ENCODE measurements around the gene WASF1. TPM values are rescaled to one million over a fixed set of nuclear protein-coding genes. Genes with fewer than 3 reads are reported as not detected.
A peak's percentile ranks its signal among the peaks of the same experiment; 100 is the strongest.

WASF1 gene
- total RNA-seq (1 to 10 TPM in 4 of 10 donors, under 1 TPM in 6; 0.43 to 3.1 (median 0.79) TPM), polyA plus RNA-seq (1 to 10 TPM; 1.2 to 1.6 TPM)
- long read RNA-seq, donor 1 = 0 reads
- long read RNA-seq, donor 2 = 0 reads
- long read RNA-seq, donor 3 = 0 reads

GRCh38 chr6:110179406-110180227 is at the start of gene WASF1:
TSS of gene WASF1 (minus strand) at chr6:110179670. CDS start at chr6:110127601, 52,069 bp downstream.
- peak; percentile 92 for DNase-seq
- intact Hi-C loops (cut with DNase I) = loop anchor here in 9 of 10 donors (1.0 to 10.0 kb wide), 5 partner anchors 205 to 213 kb away; no protein-coding TSS in a partner anchor
- 1% methylated on average over 53 to 62 of the region's 62 CpGs for WGBS, 2 donors
- TF ChIP-seq CTCF (IDR thresholded peaks at IDR 0.05) = peak in 1 of 9 donors; percentile 7
- H3K4me3 ChIP-seq = peak within 1 kb of the TSS; percentile 73 to 98 (median 83)
- peaks cover 0 to 5% (median 0%) of the 10 kb centered on the region in 7 donors for H3K27me3 ChIP-seq
- H3K27ac ChIP-seq = peak within 1 kb of the TSS; percentile 4 to 96 (median 84)
- peaks cover 11 to 47% (median 35%) of the 10 kb centered on the region in 9 donors for H3K4me1 ChIP-seq
- no peaks in the 10 kb centered on the region for H3K9me3 ChIP-seq
- peak; percentile 99 to 100 (median 99) for ATAC-seq
- H3K36me3 ChIP-seq = no peaks in the 10 kb centered on the region

- Histone ChIP-seq H3K9me3 (no peaks in the 10 kb centered on the region), H3K4me3 (no peak overlapping the region), H3K27me3 (no peaks in the 10 kb centered on the region), H3K27ac (no peak overlapping the region), H3K4me1 (no peaks in the 10 kb centered on the region), H3K36me3 (peaks cover 0 to 95% (median 26%) of the 10 kb centered on the region in 9 donors)
- DNase-seq (no peak), ATAC-seq (no peak)
- TF ChIP-seq CTCF (IDR thresholded peaks at IDR 0.05) = no peak
- intact Hi-C loops (cut with DNase I) = no loop called here
- 95 to 100% methylated on average over 1 of the region's 1 CpG for WGBS, 2 donors
These were observed 46.8 kb upstream of the WASF1 start for GRCh38 chr6:110226261-110226660.

- Histone ChIP-seq H3K4me1 (no peaks in the 10 kb centered on the region), H3K27ac (no peak overlapping the region), H3K36me3 (peaks cover 0 to 100% (median 43%) of the 10 kb centered on the region in 9 donors), H3K9me3 (no peaks in the 10 kb centered on the region), H3K27me3 (no peaks in the 10 kb centered on the region), H3K4me3 (no peak overlapping the region)
- no peak for DNase-seq
- TF ChIP-seq CTCF (IDR thresholded peaks at IDR 0.05) = no peak
- intact Hi-C loops (cut with DNase I) = no loop called here
- ATAC-seq = no peak
These were observed 42.3 kb upstream of the WASF1 start for GRCh38 chr6:110221738-110222137.

GRCh38 chr6:110217266-110217665 is 37.8 kb upstream of the WASF1 start:
- no peak for TF ChIP-seq CTCF (IDR thresholded peaks at IDR 0.05)
- Histone ChIP-seq H3K4me1 (no peaks in the 10 kb centered on the region), H3K27me3 (no peaks in the 10 kb centered on the region), H3K36me3 (peaks cover 0 to 100% (median 55%) of the 10 kb centered on the region in 9 donors), H3K9me3 (no peaks in the 10 kb centered on the region), H3K27ac (no peak overlapping the region), H3K4me3 (no peak overlapping the region)
- intact Hi-C loops (cut with DNase I) = no loop called here
- ATAC-seq = no peak
- DNase-seq = no peak
- 94 to 97% methylated on average over 2 of the region's 2 CpGs for WGBS, 2 donors

All from heart right ventricle (tissue), 16 donors.